ENCODE results near the gene KLK8.

DNA sequence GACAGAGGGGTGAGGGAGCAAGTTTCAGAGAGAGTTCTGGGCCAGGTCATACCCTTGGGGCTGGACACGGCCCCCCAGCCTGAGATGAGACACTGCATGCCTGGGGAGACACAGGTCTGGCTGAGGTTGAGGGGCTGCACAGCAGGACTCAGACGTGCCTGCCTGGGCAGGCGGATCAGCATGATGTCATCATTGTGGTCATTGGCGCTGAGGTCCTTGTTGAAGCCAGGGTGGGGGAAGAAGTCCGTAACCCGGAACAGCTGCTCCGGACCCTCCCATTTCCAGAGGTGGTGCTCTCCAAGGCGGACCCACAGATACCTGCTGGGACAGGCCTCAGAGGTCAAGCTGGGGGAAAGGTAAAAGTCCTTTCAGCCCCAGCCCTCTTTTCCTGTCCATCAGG lies 5.0 kb upstream of the KLK8 start:
- TF ChIP-seq JUND (IDR thresholded peaks at IDR 0.05) (no peak), POLR2AphosphoS5 (IDR thresholded peaks at IDR 0.05; ENCODE audit: low read depth, low read length) (no peak)
- TF ChIP-seq, protein P1, sequence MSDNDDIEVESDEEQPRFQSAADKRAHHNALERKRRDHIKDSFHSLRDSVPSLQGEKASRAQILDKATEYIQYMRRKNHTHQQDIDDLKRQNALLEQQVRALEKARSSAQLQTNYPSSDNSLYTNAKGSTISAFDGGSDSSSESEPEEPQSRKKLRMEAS (IDR thresholded peaks at IDR 0.05; ENCODE audit: low read depth), result no peak

Measured in SK-N-SH (cell line).